ENCODE measurements around the gene TSSK6. TPM values are rescaled to one million over a fixed set of nuclear protein-coding genes. Genes with fewer than 3 reads are reported as not detected.

The TSSK6 gene
- total and polyA plus RNA-seq, 4 donors, result 0.21 to 2.3 (median 1.1) TPM

- Histone ChIP-seq H3K27ac (ENCODE audit: low read depth in 1 of 2, low read length in 2 of 2) (peak overlapping the region; percentile 16 to 42), H3K27me3 (ENCODE audit: control insufficient read depth in 4 of 4, insufficient read depth in 4 of 4, low read length in 3 of 4) (no peaks in the 10 kb centered on the region), H3K4me1 (ENCODE audit: control insufficient read depth in 4 of 4, insufficient read depth in 4 of 4, low read length in 3 of 4) (peaks cover 9 to 33% (median 19%) of the 10 kb centered on the region in 4 donors), H3K36me3 (ENCODE audit: control insufficient read depth in 4 of 4, insufficient read depth in 3 of 4, low read depth in 1 of 4, low read length in 3 of 4) (peaks cover 1 to 33% (median 20%) of the 10 kb centered on the region in 4 donors), H3K4me3 (ENCODE audit: low read depth in 1 of 3, low read length in 3 of 3) (no peak overlapping the region), H3K9ac (ENCODE audit: low read depth in 1 of 2, low read length in 2 of 2) (no peak overlapping the region), H3K9me3 (ENCODE audit: control insufficient read depth in 4 of 4, low read length in 3 of 4) (peaks cover 5 to 14% (median 8%) of the 10 kb centered on the region in 4 donors)
- TF ChIP-seq ZBTB33 (IDR thresholded peaks at IDR 0.05) (no peak), TAF1 (conservative IDR thresholded peaks at IDR 0.05) (no peak), HNF4G (IDR thresholded peaks at IDR 0.05) (no peak), CTCF (IDR thresholded peaks at IDR 0.05; ENCODE audit: low read depth, low read length, missing input control) (no peak), REST (IDR thresholded peaks at IDR 0.05) (no peak), EGR1 (IDR thresholded peaks at IDR 0.05; ENCODE audit: low read depth in 2 of 2) (no peak), NR2F2 (IDR thresholded peaks at IDR 0.05) (no peak), FOXA1 (IDR thresholded peaks at IDR 0.05) (no peak), ATF3 (IDR thresholded peaks at IDR 0.05) (no peak), SP1 (IDR thresholded peaks at IDR 0.05) (no peak), FOXA2 (IDR thresholded peaks at IDR 0.05) (no peak), YY1 (IDR thresholded peaks at IDR 0.05) (no peak), JUND (IDR thresholded peaks at IDR 0.05) (no peak), HNF4A (conservative IDR thresholded peaks at IDR 0.05) (no peak)
- DNase-seq (ENCODE audit: low spot score), result no peak
- 71% methylated on average over 13 of the region's 13 CpGs for WGBS
Observed at GRCh38 chr19:19464339-19465098, 50.8 kb downstream of the TSSK6 start.

Other genes with a start within 250 kb of the TSSK6 start
- gene TM6SF2, start 242.2 kb downstream of the TSSK6 start, total RNA-seq, result 1 to 10 TPM; 1.7 to 7.1 TPM
- 10 to 100 TPM; 12.4 to 33.0 TPM for gene TM6SF2, start 242.2 kb downstream of the TSSK6 start, polyA plus RNA-seq
- 10 to 100 TPM; 11.2 to 17.2 TPM for gene SUGP1, start 195.0 kb downstream of the TSSK6 start, total RNA-seq
- 10 to 100 TPM; 12.4 to 18.9 TPM for gene SUGP1, start 195.0 kb downstream of the TSSK6 start, polyA plus RNA-seq
- 10 to 100 TPM; 23.0 to 31.0 TPM for gene MAU2, start 194.7 kb downstream of the TSSK6 start, total RNA-seq
- gene MAU2, start 194.7 kb downstream of the TSSK6 start, polyA plus RNA-seq, result 10 to 100 TPM in 1 of 2 donors, 1 to 10 TPM in 1; 7.5 to 12.7 TPM
- 10 to 100 TPM; 20.2 to 23.7 TPM for gene GATAD2A, start 109.9 kb downstream of the TSSK6 start, total RNA-seq
- 10 to 100 TPM in 1 of 2 donors, 1 to 10 TPM in 1; 7.1 to 16.1 TPM for gene GATAD2A, start 109.9 kb downstream of the TSSK6 start, polyA plus RNA-seq
- 10 to 100 TPM; 45.3 to 80.6 TPM for gene NDUFA13, start 677 bp upstream of the TSSK6 start, total RNA-seq
- gene NDUFA13, start 677 bp upstream of the TSSK6 start, polyA plus RNA-seq, result 100 to 1,000 TPM; 180 to 239 TPM
- gene YJEFN3, start 13.4 kb upstream of the TSSK6 start, total RNA-seq, result under 1 TPM; 0.19 to 0.75 TPM
- gene YJEFN3, start 13.4 kb upstream of the TSSK6 start, polyA plus RNA-seq, result under 1 TPM; 0.51 to 0.88 TPM
- gene CILP2, start 22.7 kb upstream of the TSSK6 start, total RNA-seq, result under 1 TPM; 0.08 to 0.42 TPM
- under 1 TPM in 1 of 2 donors, not detected in 1; 0.09 TPM for gene CILP2, start 22.7 kb upstream of the TSSK6 start, polyA plus RNA-seq
- gene PBX4, start 103.1 kb upstream of the TSSK6 start, total RNA-seq, result under 1 TPM; 0.19 to 0.59 TPM
- under 1 TPM in 1 of 2 donors, not detected in 1; 0.21 TPM for gene PBX4, start 103.1 kb upstream of the TSSK6 start, polyA plus RNA-seq
- gene LPAR2, start 112.7 kb upstream of the TSSK6 start, total RNA-seq, result 1 to 10 TPM; 1.0 to 3.4 TPM
- gene LPAR2, start 112.7 kb upstream of the TSSK6 start, polyA plus RNA-seq, result 1 to 10 TPM; 1.0 to 1.3 TPM
- gene GMIP, start 128.1 kb upstream of the TSSK6 start, total RNA-seq, result 1 to 10 TPM; 5.3 to 6.5 TPM
- gene GMIP, start 128.1 kb upstream of the TSSK6 start, polyA plus RNA-seq, result 1 to 10 TPM in 1 of 2 donors, under 1 TPM in 1; 0.89 to 3.4 TPM
- 10 to 100 TPM; 18.8 to 36.5 TPM for gene ATP13A1, start 148.1 kb upstream of the TSSK6 start, total RNA-seq
- 10 to 100 TPM; 15.1 to 22.1 TPM for gene ATP13A1, start 148.1 kb upstream of the TSSK6 start, polyA plus RNA-seq
- 1 to 10 TPM; 4.6 to 6.9 TPM for gene ZNF101, start 153.3 kb upstream of the TSSK6 start, total RNA-seq
- gene ZNF101, start 153.3 kb upstream of the TSSK6 start, polyA plus RNA-seq, result 1 to 10 TPM; 1.5 to 2.4 TPM
- gene ZNF14, start 217.6 kb upstream of the TSSK6 start, total RNA-seq, result 1 to 10 TPM; 1.4 to 2.6 TPM
- under 1 TPM; 0.28 to 0.37 TPM for gene ZNF14, start 217.6 kb upstream of the TSSK6 start, polyA plus RNA-seq

Measured in liver (tissue), 9 donors.